WTC11 (cell line): ENCODE data around the gene ALDH1A2. TPM values are rescaled to one million over a fixed set of nuclear protein-coding genes. Genes with fewer than 3 reads are reported as not detected.

ENCODE experiments used
- ATAC-seq: fragments of 200-7000 bp; cut with Tn5 transposase; 2 replicates; pipeline ENCODE4 v1.10.0; 2021; ENCODE audit warnings: mild to moderate bottlenecking, moderate library complexity
- CTCF ChIA-PET: fragments of 300-600 bp; sonication (Branson Sonifier 250); formaldehyde crosslinking; loops from one replicate; lab custom pipeline; 2021; ENCODE audit warnings: antibody characterized with exemption; lab: Charles Lee
- POLR2A ChIA-PET: fragments of 350-600 bp; sonication (Branson Sonifier 250); formaldehyde crosslinking; loops from one replicate; lab custom pipeline; 2021; ENCODE audit warnings: antibody characterized with exemption; lab: Charles Lee
- DNase-seq: peaks from one replicate; pipeline ENCODE4 v3.0.0; 2021; ENCODE audit warnings: low spot score
- H3K27ac Mint-ChIP-seq: 2 replicates; pipeline ENCODE4 v1.8.0; 2021; ENCODE audit warnings: mixed read lengths
- H3K27me3 Mint-ChIP-seq: 2 replicates; pipeline ENCODE4 v1.8.0; 2021; ENCODE audit warnings: low read depth, mild to moderate bottlenecking, moderate library complexity, mixed read lengths
- H3K36me3 Mint-ChIP-seq: 2 replicates; pipeline ENCODE4 v1.8.0; 2021; ENCODE audit warnings: mixed read lengths
- H3K4me1 Mint-ChIP-seq: 2 replicates; pipeline ENCODE4 v1.8.0; 2022; ENCODE audit warnings: mixed read lengths
- H3K4me3 Mint-ChIP-seq: 2 replicates; pipeline ENCODE4 v1.8.0; 2021; ENCODE audit warnings: mild to moderate bottlenecking, moderate library complexity, mixed read lengths
- H3K9me3 Mint-ChIP-seq: 2 replicates; pipeline ENCODE4 v1.8.0; 2021; ENCODE audit warnings: mixed read lengths
- ATF1 ChIP-seq: sonication (generic); formaldehyde crosslinking; IDR thresholded peaks from 2 replicates; pipeline ENCODE4 v1.8.1; 2023; ENCODE audit warnings: mild to moderate bottlenecking, moderate library complexity, missing genetic modification reagents
- CBFB ChIP-seq: sonication (generic); formaldehyde crosslinking; IDR thresholded peaks from 2 replicates; pipeline ENCODE4 v1.8.1; 2022; ENCODE audit warnings: mild to moderate bottlenecking, low read depth, missing genetic modification reagents
- CREB1 ChIP-seq: sonication (generic); formaldehyde crosslinking; IDR thresholded peaks from 2 replicates; pipeline ENCODE4 v1.8.0; 2023; ENCODE audit warnings: mild to moderate bottlenecking, missing genetic modification reagents
- CREM ChIP-seq: sonication (generic); formaldehyde crosslinking; IDR thresholded peaks from 2 replicates; pipeline ENCODE4 v1.8.1; 2022; ENCODE audit warnings: mild to moderate bottlenecking, missing genetic modification reagents, moderate library complexity
- EMX1 ChIP-seq: fragments of 250-450 bp; sonication (Bioruptor Pico); IDR thresholded peaks from 2 replicates; pipeline ENCODE4 v1.8.0; 2021; ENCODE audit warnings: mild to moderate bottlenecking
- IRF2 ChIP-seq: sonication (generic); formaldehyde crosslinking; IDR thresholded peaks from 2 replicates; pipeline ENCODE4 v1.8.0; 2022; ENCODE audit warnings: low read depth, missing genetic modification reagents, borderline replicate concordance
- JAZF1 ChIP-seq: fragments of 250-450 bp; sonication (Bioruptor Pico); IDR thresholded peaks from 2 replicates; pipeline ENCODE4 v1.9.0; 2021; ENCODE audit warnings: moderate library complexity, mild to moderate bottlenecking, inconsistent platforms
- JUN ChIP-seq: sonication (generic); formaldehyde crosslinking; IDR thresholded peaks from 2 replicates; pipeline ENCODE4 v1.8.0; 2023; ENCODE audit warnings: mild to moderate bottlenecking, missing genetic modification reagents
- KAT7 ChIP-seq: sonication (generic); formaldehyde crosslinking; IDR thresholded peaks from 2 replicates; pipeline ENCODE4 v1.8.1; 2023; ENCODE audit warnings: missing genetic modification reagents, mild to moderate bottlenecking, borderline replicate concordance
- NFATC4 ChIP-seq: fragments of 250-450 bp; sonication (Bioruptor Pico); IDR thresholded peaks from 2 replicates; pipeline ENCODE4 v1.9.0; 2021; ENCODE audit warnings: mild to moderate bottlenecking
- OVOL2 ChIP-seq: fragments of 250-450 bp; sonication (Bioruptor Pico); IDR thresholded peaks from 2 replicates; pipeline ENCODE4 v1.9.0; 2021; ENCODE audit warnings: mild to moderate bottlenecking, borderline replicate concordance
- PRRX2 ChIP-seq: fragments of 250-450 bp; sonication (Bioruptor Pico); IDR thresholded peaks from 2 replicates; pipeline ENCODE4 v1.8.0; 2021; ENCODE audit warnings: mild to moderate bottlenecking
- SOX15 ChIP-seq: fragments of 250-450 bp; sonication (Bioruptor Pico); IDR thresholded peaks from 2 replicates; pipeline ENCODE4 v1.9.0; 2021; ENCODE audit warnings: mild to moderate bottlenecking
- TEAD1 ChIP-seq: sonication (generic); formaldehyde crosslinking; IDR thresholded peaks from 2 replicates; pipeline ENCODE4 v1.8.0; 2022; ENCODE audit warnings: mild to moderate bottlenecking, missing genetic modification reagents
- ZNF121 ChIP-seq: sonication (generic); formaldehyde crosslinking; IDR thresholded peaks from 2 replicates; pipeline ENCODE4 v1.8.0; 2023; ENCODE audit warnings: missing genetic modification reagents
- ZNF138 ChIP-seq: sonication (generic); formaldehyde crosslinking; conservative IDR thresholded peaks from 2 replicates; pipeline ENCODE4 v1.8.1; 2022; ENCODE audit warnings: mild to moderate bottlenecking, moderate library complexity, missing genetic modification reagents
- ZNF232 ChIP-seq: sonication (generic); formaldehyde crosslinking; IDR thresholded peaks from 2 replicates; pipeline ENCODE4 v1.8.0; 2022; ENCODE audit warnings: mild to moderate bottlenecking, missing genetic modification reagents
- ZNF317 ChIP-seq: sonication (generic); formaldehyde crosslinking; IDR thresholded peaks from 2 replicates; pipeline ENCODE4 v1.8.1; 2023; ENCODE audit warnings: low read depth, mild to moderate bottlenecking, moderate library complexity, missing genetic modification reagents, borderline replicate concordance
- ZNF396 ChIP-seq: fragments of 250-450 bp; sonication (Bioruptor Pico); IDR thresholded peaks from 2 replicates; pipeline ENCODE4 v1.8.0; 2021; ENCODE audit warnings: mild to moderate bottlenecking, moderate library complexity, borderline replicate concordance
- ZNF671 ChIP-seq: fragments of 250-450 bp; sonication (Bioruptor Pico); IDR thresholded peaks from 2 replicates; pipeline ENCODE4 v1.8.0; 2021; ENCODE audit warnings: mild to moderate bottlenecking
- total RNA-seq: library from RNA; stranded (reverse); gene quantifications from 3 replicates; pipeline ENCODE4 v1.2.3, GENCODE V29; 2021
- TF ChIP-seq, protein P1 (sequence below): sonication (generic); formaldehyde crosslinking; IDR thresholded peaks from 2 replicates; pipeline ENCODE4 v1.8.1; 2023; ENCODE audit warnings: mild to moderate bottlenecking, missing genetic modification reagents, moderate library complexity
- TF ChIP-seq, protein P2 (sequence below): sonication (generic); formaldehyde crosslinking; IDR thresholded peaks from 2 replicates; pipeline ENCODE4 v1.8.0; 2022; ENCODE audit warnings: missing genetic modification reagents
- TF ChIP-seq, protein P3 (sequence below): sonication (generic); formaldehyde crosslinking; IDR thresholded peaks from 2 replicates; pipeline ENCODE4 v1.8.0; 2022; ENCODE audit warnings: mild to moderate bottlenecking, missing genetic modification reagents
- TF ChIP-seq, protein P4 (sequence below): fragments of 250-450 bp; sonication (Bioruptor Pico); IDR thresholded peaks from 2 replicates; pipeline ENCODE4 v1.9.0; 2021; ENCODE audit warnings: moderate library complexity, mild to moderate bottlenecking, inconsistent platforms, borderline replicate concordance
- TF ChIP-seq, protein P5 (sequence below): sonication (generic); formaldehyde crosslinking; IDR thresholded peaks from 2 replicates; pipeline ENCODE4 v1.8.1; 2023; ENCODE audit warnings: mild to moderate bottlenecking, missing genetic modification reagents
- TF ChIP-seq, protein P6 (sequence below): fragments of 250-450 bp; sonication (Bioruptor Pico); IDR thresholded peaks from 2 replicates; pipeline ENCODE4 v1.9.0; 2021; ENCODE audit warnings: mild to moderate bottlenecking
- TF ChIP-seq, protein P7 (sequence below): sonication (generic); formaldehyde crosslinking; IDR thresholded peaks from 2 replicates; pipeline ENCODE4 v1.8.1; 2023; ENCODE audit warnings: mild to moderate bottlenecking, missing genetic modification reagents

The ALDH1A2 gene
- total RNA-seq, 1 experiment from 2014 or later: 1.1 TPM

DNA sequence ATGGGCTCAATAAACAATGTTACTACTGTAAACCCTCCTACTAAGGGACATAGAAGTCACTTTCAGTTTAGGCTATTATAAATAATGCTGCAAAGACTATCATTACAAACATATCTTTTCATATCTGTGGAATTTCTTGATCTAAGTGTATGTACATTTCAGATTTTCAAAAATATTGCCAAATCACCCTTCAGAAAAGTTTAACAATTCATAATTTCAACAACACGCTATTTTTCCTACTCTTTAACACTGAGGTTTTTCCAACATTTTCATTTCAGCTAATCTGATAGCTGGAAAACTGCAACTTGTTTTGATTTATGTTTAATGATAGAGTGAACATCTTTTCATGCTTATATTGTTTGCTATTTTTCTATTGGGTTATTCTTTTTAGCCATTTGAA, 69.0 kb downstream of the ALDH1A2 start:
- Mint-ChIP-seq H3K27ac (no peak overlapping the region), H3K4me3 (no peak overlapping the region), H3K27me3 (no peaks in the 10 kb centered on the region; the same call in 1 of the 2 replicates), H3K36me3 (no peaks in the 10 kb centered on the region), H3K4me1 (no peaks in the 10 kb centered on the region), H3K9me3 (peaks cover 17% of the 10 kb centered on the region)
- DNase-seq (no peak), ATAC-seq (no peak)
- POLR2A ChIA-PET: interaction anchor here (0.6 kb wide), 1 partner anchor 65 kb away, joined by 4 read pairs; no protein-coding TSS in a partner anchor
- TF ChIP-seq, protein P1, sequence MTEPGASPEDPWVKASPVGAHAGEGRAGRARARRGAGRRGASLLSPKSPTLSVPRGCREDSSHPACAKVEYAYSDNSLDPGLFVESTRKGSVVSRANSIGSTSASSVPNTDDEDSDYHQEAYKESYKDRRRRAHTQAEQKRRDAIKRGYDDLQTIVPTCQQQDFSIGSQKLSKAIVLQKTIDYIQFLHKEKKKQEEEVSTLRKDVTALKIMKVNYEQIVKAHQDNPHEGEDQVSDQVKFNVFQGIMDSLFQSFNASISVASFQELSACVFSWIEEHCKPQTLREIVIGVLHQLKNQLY (CRISPR knock-in tag): no peak
- TF ChIP-seq OVOL2 (CRISPR knock-in tag): no peak
- TF ChIP-seq ZNF138: no peak
- TF ChIP-seq PRRX2: no peak
- no peak for TF ChIP-seq ZNF232 (CRISPR knock-in tag)
- no peak for TF ChIP-seq KAT7 (CRISPR knock-in tag)
- TF ChIP-seq NFATC4 (CRISPR knock-in tag): no peak
- TF ChIP-seq TEAD1 (CRISPR knock-in tag): no peak
- no peak for TF ChIP-seq EMX1 (CRISPR knock-in tag)
- no peak for TF ChIP-seq IRF2 (CRISPR knock-in tag)
- no peak for TF ChIP-seq CREM
- TF ChIP-seq CREB1 (CRISPR knock-in tag): no peak
- TF ChIP-seq, protein P2, sequence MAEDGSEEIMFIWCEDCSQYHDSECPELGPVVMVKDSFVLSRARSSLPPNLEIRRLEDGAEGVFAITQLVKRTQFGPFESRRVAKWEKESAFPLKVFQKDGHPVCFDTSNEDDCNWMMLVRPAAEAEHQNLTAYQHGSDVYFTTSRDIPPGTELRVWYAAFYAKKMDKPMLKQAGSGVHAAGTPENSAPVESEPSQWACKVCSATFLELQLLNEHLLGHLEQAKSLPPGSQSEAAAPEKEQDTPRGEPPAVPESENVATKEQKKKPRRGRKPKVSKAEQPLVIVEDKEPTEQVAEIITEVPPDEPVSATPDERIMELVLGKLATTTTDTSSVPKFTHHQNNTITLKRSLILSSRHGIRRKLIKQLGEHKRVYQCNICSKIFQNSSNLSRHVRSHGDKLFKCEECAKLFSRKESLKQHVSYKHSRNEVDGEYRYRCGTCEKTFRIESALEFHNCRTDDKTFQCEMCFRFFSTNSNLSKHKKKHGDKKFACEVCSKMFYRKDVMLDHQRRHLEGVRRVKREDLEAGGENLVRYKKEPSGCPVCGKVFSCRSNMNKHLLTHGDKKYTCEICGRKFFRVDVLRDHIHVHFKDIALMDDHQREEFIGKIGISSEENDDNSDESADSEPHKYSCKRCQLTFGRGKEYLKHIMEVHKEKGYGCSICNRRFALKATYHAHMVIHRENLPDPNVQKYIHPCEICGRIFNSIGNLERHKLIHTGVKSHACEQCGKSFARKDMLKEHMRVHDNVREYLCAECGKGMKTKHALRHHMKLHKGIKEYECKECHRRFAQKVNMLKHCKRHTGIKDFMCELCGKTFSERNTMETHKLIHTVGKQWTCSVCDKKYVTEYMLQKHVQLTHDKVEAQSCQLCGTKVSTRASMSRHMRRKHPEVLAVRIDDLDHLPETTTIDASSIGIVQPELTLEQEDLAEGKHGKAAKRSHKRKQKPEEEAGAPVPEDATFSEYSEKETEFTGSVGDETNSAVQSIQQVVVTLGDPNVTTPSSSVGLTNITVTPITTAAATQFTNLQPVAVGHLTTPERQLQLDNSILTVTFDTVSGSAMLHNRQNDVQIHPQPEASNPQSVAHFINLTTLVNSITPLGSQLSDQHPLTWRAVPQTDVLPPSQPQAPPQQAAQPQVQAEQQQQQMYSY (CRISPR knock-in tag): no peak
- TF ChIP-seq, protein P3, sequence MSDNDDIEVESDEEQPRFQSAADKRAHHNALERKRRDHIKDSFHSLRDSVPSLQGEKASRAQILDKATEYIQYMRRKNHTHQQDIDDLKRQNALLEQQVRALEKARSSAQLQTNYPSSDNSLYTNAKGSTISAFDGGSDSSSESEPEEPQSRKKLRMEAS (CRISPR knock-in tag): no peak
- TF ChIP-seq SOX15 (CRISPR knock-in tag): no peak
- CTCF ChIA-PET: interaction anchor here (0.6 kb wide), 1 partner anchor 253 kb away, joined by 3 read pairs; no protein-coding TSS in a partner anchor

DNA sequence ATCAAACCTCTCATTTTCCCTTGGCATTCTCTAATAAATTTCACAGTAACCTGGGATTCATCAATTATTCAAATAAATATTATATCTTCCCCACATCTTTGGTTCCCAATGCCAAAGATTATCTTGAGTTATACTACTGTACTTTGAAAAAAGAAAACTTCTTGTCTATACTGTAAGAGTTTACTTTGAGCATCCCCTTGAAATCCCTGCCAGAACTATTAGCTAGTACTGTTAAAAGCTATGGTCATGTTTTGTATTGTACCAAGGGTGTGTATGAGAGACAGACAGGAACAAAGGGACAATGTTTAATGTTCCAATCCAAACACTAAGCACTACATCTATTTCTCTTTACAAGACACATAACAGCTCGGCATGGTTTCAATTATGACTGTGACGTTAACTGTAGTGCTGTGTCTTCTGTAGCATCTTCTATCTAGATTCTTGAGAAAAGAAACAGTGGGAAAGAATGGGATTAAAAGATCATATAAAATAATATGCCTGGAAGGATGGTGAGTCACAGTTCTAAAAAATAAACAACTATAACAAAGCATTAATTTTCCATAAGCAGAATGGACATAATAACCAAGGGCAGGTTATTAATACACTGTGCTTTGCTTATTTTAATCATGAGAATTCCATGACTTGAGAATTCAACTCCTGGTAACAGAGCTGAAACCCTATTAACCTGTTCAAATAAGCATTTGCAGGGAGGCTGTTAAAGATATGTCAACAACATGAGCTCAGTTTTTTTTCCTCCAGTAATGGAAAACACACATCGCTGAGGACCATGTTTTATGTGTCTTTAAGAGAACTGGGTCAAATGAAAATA, 71.1 kb downstream of the ALDH1A2 start:
- Mint-ChIP-seq H3K27me3 (no peaks in the 10 kb centered on the region; the same call in 1 of the 2 replicates), H3K4me1 (no peaks in the 10 kb centered on the region), H3K9me3 (peaks cover 12% of the 10 kb centered on the region), H3K4me3 (no peak overlapping the region), H3K36me3 (no peaks in the 10 kb centered on the region), H3K27ac (no peak overlapping the region)
- no peak for DNase-seq
- no peak for ATAC-seq
- ChIA-PET CTCF (interaction anchor here (0.6 to 2.0 kb wide), 3 partner anchors 76 to 577 kb away, joined by 3 to 8 read pairs (median 7); no protein-coding TSS in a partner anchor), POLR2A (interaction anchor here (0.5 to 0.6 kb wide), 2 partner anchors 75 to 1687 kb away, joined by 3 to 5 read pairs; no protein-coding TSS in a partner anchor)
- TF ChIP-seq ZNF121: no peak
- TF ChIP-seq, protein P4, sequence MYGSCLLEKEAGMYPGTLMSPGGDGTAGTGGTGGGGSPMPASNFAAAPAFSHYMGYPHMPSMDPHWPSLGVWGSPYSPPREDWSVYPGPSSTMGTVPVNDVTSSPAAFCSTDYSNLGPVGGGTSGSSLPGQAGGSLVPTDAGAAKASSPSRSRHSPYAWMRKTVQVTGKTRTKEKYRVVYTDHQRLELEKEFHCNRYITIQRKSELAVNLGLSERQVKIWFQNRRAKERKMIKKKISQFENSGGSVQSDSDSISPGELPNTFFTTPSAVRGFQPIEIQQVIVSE (CRISPR knock-in tag): no peak
- TF ChIP-seq, protein P5, sequence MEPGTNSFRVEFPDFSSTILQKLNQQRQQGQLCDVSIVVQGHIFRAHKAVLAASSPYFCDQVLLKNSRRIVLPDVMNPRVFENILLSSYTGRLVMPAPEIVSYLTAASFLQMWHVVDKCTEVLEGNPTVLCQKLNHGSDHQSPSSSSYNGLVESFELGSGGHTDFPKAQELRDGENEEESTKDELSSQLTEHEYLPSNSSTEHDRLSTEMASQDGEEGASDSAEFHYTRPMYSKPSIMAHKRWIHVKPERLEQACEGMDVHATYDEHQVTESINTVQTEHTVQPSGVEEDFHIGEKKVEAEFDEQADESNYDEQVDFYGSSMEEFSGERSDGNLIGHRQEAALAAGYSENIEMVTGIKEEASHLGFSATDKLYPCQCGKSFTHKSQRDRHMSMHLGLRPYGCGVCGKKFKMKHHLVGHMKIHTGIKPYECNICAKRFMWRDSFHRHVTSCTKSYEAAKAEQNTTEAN (CRISPR knock-in tag): no peak
- no peak for TF ChIP-seq ZNF671 (CRISPR knock-in tag)
- TF ChIP-seq, protein P6, sequence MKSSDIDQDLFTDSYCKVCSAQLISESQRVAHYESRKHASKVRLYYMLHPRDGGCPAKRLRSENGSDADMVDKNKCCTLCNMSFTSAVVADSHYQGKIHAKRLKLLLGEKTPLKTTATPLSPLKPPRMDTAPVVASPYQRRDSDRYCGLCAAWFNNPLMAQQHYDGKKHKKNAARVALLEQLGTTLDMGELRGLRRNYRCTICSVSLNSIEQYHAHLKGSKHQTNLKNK: no peak
- TF ChIP-seq ATF1 (CRISPR knock-in tag): no peak
- TF ChIP-seq ZNF396: no peak
- no peak for TF ChIP-seq CBFB (CRISPR knock-in tag)
- TF ChIP-seq JAZF1 (CRISPR knock-in tag): no peak
- TF ChIP-seq JUN (CRISPR knock-in tag): no peak
- no peak for TF ChIP-seq ZNF317 (CRISPR knock-in tag)
- no peak for TF ChIP-seq EMX1 (CRISPR knock-in tag)
- TF ChIP-seq, protein P7, sequence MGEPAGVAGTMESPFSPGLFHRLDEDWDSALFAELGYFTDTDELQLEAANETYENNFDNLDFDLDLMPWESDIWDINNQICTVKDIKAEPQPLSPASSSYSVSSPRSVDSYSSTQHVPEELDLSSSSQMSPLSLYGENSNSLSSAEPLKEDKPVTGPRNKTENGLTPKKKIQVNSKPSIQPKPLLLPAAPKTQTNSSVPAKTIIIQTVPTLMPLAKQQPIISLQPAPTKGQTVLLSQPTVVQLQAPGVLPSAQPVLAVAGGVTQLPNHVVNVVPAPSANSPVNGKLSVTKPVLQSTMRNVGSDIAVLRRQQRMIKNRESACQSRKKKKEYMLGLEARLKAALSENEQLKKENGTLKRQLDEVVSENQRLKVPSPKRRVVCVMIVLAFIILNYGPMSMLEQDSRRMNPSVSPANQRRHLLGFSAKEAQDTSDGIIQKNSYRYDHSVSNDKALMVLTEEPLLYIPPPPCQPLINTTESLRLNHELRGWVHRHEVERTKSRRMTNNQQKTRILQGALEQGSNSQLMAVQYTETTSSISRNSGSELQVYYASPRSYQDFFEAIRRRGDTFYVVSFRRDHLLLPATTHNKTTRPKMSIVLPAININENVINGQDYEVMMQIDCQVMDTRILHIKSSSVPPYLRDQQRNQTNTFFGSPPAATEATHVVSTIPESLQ (CRISPR knock-in tag): no peak
- no peak for TF ChIP-seq IRF2 (CRISPR knock-in tag)
